ENCODE data around the gene COL5A1. TPM values are rescaled to one million over a fixed set of nuclear protein-coding genes. Genes with fewer than 3 reads are reported as not detected.

COL5A1 gene
- total RNA-seq, 4 donors from 2014 or later: 13.3 to 55.0 (median 27.0) TPM

GRCh38 chr9:134717924-134718645, 76.5 kb downstream of the COL5A1 start:
- DNase-seq (ENCODE audit: low spot score) (no peak), ATAC-seq (ENCODE audit: low FRiP score) (no peak)
- TF ChIP-seq CTCF (IDR thresholded peaks at IDR 0.05): no peak

- DNase-seq (ENCODE audit: low spot score) (no peak), ATAC-seq (ENCODE audit: low FRiP score) (no peak)
- TF ChIP-seq CTCF (IDR thresholded peaks at IDR 0.05): no peak
These were observed 77.7 kb downstream of the COL5A1 start for GRCh38 chr9:134719331-134719730.

- no peak for ATAC-seq (ENCODE audit: low FRiP score)
- no peak for TF ChIP-seq CTCF (IDR thresholded peaks at IDR 0.05)
These were observed 78.6 kb downstream of the COL5A1 start for GRCh38 chr9:134720136-134720753.

GRCh38 chr9:134720796-134721195, 79.2 kb downstream of the COL5A1 start:
- DNase-seq (ENCODE audit: low spot score): no peak
- no peak for ATAC-seq (ENCODE audit: low FRiP score)
- TF ChIP-seq CTCF (IDR thresholded peaks at IDR 0.05): no peak

More at GRCh38 chr9:134720136-134720753, 78.6 kb downstream of the COL5A1 start:
- no peak for DNase-seq (ENCODE audit: low spot score)

GRCh38 chr9:134721344-134721743, 79.7 kb downstream of the COL5A1 start:
- ATAC-seq (ENCODE audit: low FRiP score): no peak
- no peak for TF ChIP-seq CTCF (IDR thresholded peaks at IDR 0.05)
- no peak for DNase-seq (ENCODE audit: low spot score)

- ATAC-seq (ENCODE audit: low FRiP score) (no peak), DNase-seq (ENCODE audit: low spot score) (no peak)
- TF ChIP-seq CTCF (IDR thresholded peaks at IDR 0.05): no peak
These were observed 80.6 kb downstream of the COL5A1 start for GRCh38 chr9:134722120-134722701.
